ENCODE results near the gene RELCH. TPM values are rescaled to one million over a fixed set of nuclear protein-coding genes. Genes with fewer than 3 reads are reported as not detected.

Gene RELCH
- total RNA-seq, 1 experiment from 2014 or later: 21.6 TPM

DNA sequence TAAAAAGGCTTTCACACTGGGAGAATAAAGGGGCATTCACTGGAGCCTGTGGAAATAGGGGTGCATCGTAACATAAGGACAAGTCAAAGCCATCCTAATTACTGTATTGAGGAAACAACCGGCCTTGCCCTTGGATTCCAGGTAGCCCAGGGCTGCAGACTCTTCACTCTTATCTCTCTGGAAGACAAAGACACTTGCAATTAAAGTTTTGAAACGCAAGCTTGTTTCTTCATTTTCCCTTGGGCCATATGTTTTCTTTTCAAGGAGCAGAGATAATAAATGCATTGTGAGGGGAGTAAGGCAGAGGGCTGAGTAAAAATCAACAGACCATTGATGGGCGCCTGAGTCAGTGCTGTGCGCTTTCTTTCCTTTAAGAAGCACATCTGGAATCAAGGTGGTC is 149.6 kb downstream of the RELCH start:
- no peak overlapping the region for H2AFZ ChIP-seq (ENCODE audit: low read length)
- no peaks in the 10 kb centered on the region for H3K9me2 ChIP-seq (replicated peaks; ENCODE audit: low read length)
- no peaks in the 10 kb centered on the region for H3K9me3 ChIP-seq (ENCODE audit: low read length)
- H3K4me1 ChIP-seq (ENCODE audit: insufficient read depth, low read length): peaks cover 73% of the 10 kb centered on the region
- no peaks in the 10 kb centered on the region for H3K27me3 ChIP-seq (ENCODE audit: low read length)
- DNase-seq (no peak), ATAC-seq (no peak)
- no peak overlapping the region for H3K27ac ChIP-seq (ENCODE audit: low read length)
- H4K20me1 ChIP-seq (ENCODE audit: low read length): no peaks in the 10 kb centered on the region; the same call in 1 of the 2 replicates
- peaks cover 82% of the 10 kb centered on the region for H3K79me2 ChIP-seq (ENCODE audit: low read length)
- TF ChIP-seq, protein P1, sequence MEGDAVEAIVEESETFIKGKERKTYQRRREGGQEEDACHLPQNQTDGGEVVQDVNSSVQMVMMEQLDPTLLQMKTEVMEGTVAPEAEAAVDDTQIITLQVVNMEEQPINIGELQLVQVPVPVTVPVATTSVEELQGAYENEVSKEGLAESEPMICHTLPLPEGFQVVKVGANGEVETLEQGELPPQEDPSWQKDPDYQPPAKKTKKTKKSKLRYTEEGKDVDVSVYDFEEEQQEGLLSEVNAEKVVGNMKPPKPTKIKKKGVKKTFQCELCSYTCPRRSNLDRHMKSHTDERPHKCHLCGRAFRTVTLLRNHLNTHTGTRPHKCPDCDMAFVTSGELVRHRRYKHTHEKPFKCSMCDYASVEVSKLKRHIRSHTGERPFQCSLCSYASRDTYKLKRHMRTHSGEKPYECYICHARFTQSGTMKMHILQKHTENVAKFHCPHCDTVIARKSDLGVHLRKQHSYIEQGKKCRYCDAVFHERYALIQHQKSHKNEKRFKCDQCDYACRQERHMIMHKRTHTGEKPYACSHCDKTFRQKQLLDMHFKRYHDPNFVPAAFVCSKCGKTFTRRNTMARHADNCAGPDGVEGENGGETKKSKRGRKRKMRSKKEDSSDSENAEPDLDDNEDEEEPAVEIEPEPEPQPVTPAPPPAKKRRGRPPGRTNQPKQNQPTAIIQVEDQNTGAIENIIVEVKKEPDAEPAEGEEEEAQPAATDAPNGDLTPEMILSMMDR (conservative IDR thresholded peaks at IDR 0.05; ENCODE audit: low read depth, low read length): no peak
- TF ChIP-seq EZH2 (IDR thresholded peaks at IDR 0.05; ENCODE audit: low read length, unreplicated experiment) (no peak), EZH2phosphoT487 (IDR thresholded peaks at IDR 0.05; ENCODE audit: borderline replicate concordance, low read length) (no peak)
- intact Hi-C loops (cut with micrococcal nuclease): no loop called here
- no peak overlapping the region for H3K4me3 ChIP-seq (ENCODE audit: low read length)
- no peak overlapping the region for H3K4me2 ChIP-seq (ENCODE audit: low read length)
- ChIA-PET CTCF (no interaction called here), POLR2A (ENCODE audit: unreplicated experiment) (no interaction called here)
- peaks cover 3% of the 10 kb centered on the region; the same call in 1 of the 2 replicates for H3K36me3 ChIP-seq (ENCODE audit: low read depth, low read length)
- no TSS peak for BruUV-seq (replicated peaks)
- H3F3A ChIP-seq (ENCODE audit: low read length, unreplicated experiment): no peaks in the 10 kb centered on the region
- no peak overlapping the region for H3K9ac ChIP-seq (ENCODE audit: low read length)

DNA sequence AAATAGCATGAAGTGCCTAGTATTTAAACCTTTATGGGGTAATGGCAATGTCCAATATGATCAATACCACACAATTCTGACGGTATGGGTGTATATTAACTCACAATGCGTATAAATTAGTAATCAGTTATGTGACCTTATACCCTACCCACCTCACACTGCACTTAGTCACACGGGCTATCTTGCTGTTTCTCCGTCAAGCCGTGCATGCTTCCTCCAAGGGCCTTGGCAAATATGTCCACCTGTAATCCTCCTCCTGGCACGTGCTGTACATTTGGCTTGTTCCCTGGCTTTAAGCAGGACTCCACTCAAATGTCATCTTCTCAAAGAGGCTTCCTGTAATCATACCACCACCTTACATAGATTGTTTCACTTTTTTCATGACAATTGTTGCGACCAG is 150.3 kb downstream of the RELCH start:
- Histone ChIP-seq H3K9me2 (replicated peaks; ENCODE audit: low read length) (no peaks in the 10 kb centered on the region), H3F3A (ENCODE audit: low read length, unreplicated experiment) (no peaks in the 10 kb centered on the region), H3K9ac (ENCODE audit: low read length) (no peak overlapping the region), H3K27me3 (ENCODE audit: low read length) (no peaks in the 10 kb centered on the region), H2AFZ (ENCODE audit: low read length) (no peak overlapping the region), H4K20me1 (ENCODE audit: low read length) (no peaks in the 10 kb centered on the region; the same call in 1 of the 2 replicates), H3K79me2 (ENCODE audit: low read length) (peaks cover 78% of the 10 kb centered on the region), H3K9me3 (ENCODE audit: low read length) (no peaks in the 10 kb centered on the region), H3K27ac (ENCODE audit: low read length) (no peak overlapping the region), H3K4me2 (ENCODE audit: low read length) (no peak overlapping the region), H3K36me3 (ENCODE audit: low read depth, low read length) (peaks cover 3% of the 10 kb centered on the region; the same call in 1 of the 2 replicates), H3K4me3 (ENCODE audit: low read length) (no peak overlapping the region), H3K4me1 (ENCODE audit: insufficient read depth, low read length) (peaks cover 66% of the 10 kb centered on the region)
- ChIA-PET CTCF (no interaction called here), POLR2A (ENCODE audit: unreplicated experiment) (no interaction called here)
- TF ChIP-seq, protein P1 (conservative IDR thresholded peaks at IDR 0.05; ENCODE audit: low read depth, low read length): no peak
- no peak for TF ChIP-seq EZH2 (IDR thresholded peaks at IDR 0.05; ENCODE audit: low read length, unreplicated experiment)
- no peak for TF ChIP-seq EZH2phosphoT487 (IDR thresholded peaks at IDR 0.05; ENCODE audit: borderline replicate concordance, low read length)
- no peak for ATAC-seq
- no TSS peak for BruUV-seq (replicated peaks)
- DNase-seq: no peak
- intact Hi-C loops (cut with micrococcal nuclease): no loop called here

DNA sequence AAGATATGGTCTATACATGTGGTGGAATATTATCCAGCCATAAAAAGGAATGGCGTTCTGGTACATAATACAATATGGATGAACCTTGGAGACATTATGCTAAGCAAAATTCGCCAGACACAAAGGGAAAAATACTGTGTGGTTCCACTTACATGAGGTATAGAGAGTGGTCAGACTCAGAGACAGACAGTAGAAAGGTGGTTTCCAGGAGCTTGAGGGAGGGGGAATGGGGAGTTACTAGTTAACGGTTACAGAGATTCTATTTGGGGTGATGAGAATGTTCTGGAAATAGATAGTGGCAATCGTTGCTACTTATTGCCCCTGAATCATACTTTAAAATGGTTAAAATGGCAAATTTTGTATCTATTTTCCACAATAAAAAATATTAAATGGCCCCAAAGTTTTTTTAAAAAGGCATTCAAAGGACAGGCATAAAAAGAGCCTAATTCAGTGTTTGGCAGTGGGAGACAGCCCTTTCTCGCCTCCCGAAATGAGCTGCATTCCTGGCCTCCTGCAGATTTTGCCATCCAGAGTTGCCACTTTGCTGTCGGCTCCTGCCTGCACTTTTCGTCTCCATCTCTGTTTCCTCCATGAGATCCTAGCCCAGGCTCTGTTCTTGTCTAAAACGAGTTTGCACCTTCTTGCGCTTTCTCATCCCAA is 151.5 kb downstream of the RELCH start:
- DNase-seq (no peak), ATAC-seq (no peak)
- no peaks in the 10 kb centered on the region for H3K27me3 ChIP-seq (ENCODE audit: low read length)
- peak overlapping the region; percentile 69 for H3K27ac ChIP-seq (ENCODE audit: low read length)
- no peaks in the 10 kb centered on the region for H3K9me3 ChIP-seq (ENCODE audit: low read length)
- H3K9me2 ChIP-seq (replicated peaks; ENCODE audit: low read length): no peaks in the 10 kb centered on the region
- H3K4me1 ChIP-seq (ENCODE audit: insufficient read depth, low read length): peaks cover 61% of the 10 kb centered on the region
- H3K79me2 ChIP-seq (ENCODE audit: low read length): peaks cover 68% of the 10 kb centered on the region
- H4K20me1 ChIP-seq (ENCODE audit: low read length): no peaks in the 10 kb centered on the region; the same call in 1 of the 2 replicates
- ChIA-PET POLR2A (ENCODE audit: unreplicated experiment) (no interaction called here), CTCF (no interaction called here)
- TF ChIP-seq, protein P1 (conservative IDR thresholded peaks at IDR 0.05; ENCODE audit: low read depth, low read length): no peak
- no peak for TF ChIP-seq EZH2phosphoT487 (IDR thresholded peaks at IDR 0.05; ENCODE audit: borderline replicate concordance, low read length)
- no peak for TF ChIP-seq EZH2 (IDR thresholded peaks at IDR 0.05; ENCODE audit: low read length, unreplicated experiment)
- no peaks in the 10 kb centered on the region for H3F3A ChIP-seq (ENCODE audit: low read length, unreplicated experiment)
- no peak overlapping the region for H2AFZ ChIP-seq (ENCODE audit: low read length)
- intact Hi-C loops (cut with micrococcal nuclease): no loop called here
- no peak overlapping the region for H3K4me3 ChIP-seq (ENCODE audit: low read length)
- no TSS peak for BruUV-seq (replicated peaks)
- peak overlapping the region; percentile 63 for H3K4me2 ChIP-seq (ENCODE audit: low read length)
- no peak overlapping the region for H3K9ac ChIP-seq (ENCODE audit: low read length)
- H3K36me3 ChIP-seq (ENCODE audit: low read depth, low read length): peaks cover 3% of the 10 kb centered on the region; the same call in 1 of the 2 replicates

Measured in PC-3 (cell line).